Uterus (tissue), 2 donors: ENCODE measurements around the gene PAPLN.

Experiments
- CTCF ChIP-seq, 4 experiments: fragments of 200-600 bp in 2 of 4; fragments of 450-650 bp in 2 of 4; sonication (generic) in 2 of 4; IDR thresholded peaks; one replicate each; pipeline ENCODE4 v1.5.1; 2016 to 2019; ENCODE audit warnings: antibody characterized with exemption in 4 of 4, mild to moderate bottlenecking in 2 of 4, moderate library complexity in 1 of 4
- POLR2A ChIP-seq, 2 donors: fragments of 450-650 bp; IDR thresholded peaks; one replicate each; pipeline ENCODE4 v1.6.1; 2016; ENCODE audit warnings: antibody characterized with exemption in 2 of 2, mild to moderate bottlenecking in 1 of 2, moderate library complexity in 1 of 2

- TF ChIP-seq CTCF (IDR thresholded peaks at IDR 0.05) (no peak), POLR2A (IDR thresholded peaks at IDR 0.05) (no peak)
Measured at GRCh38 chr14:73264885-73265720, 27.8 kb downstream of the PAPLN start.
